Stimulated activated CD4-positive, alpha-beta T cell treated with anti-CD3 and anti-CD28 coated beads, TNF-alpha, amount 100 ng/mL, for 24 hours (primary cell): ENCODE data around the gene PRM3.

Experiments used
- DNase-seq, 3 experiments: peaks; one replicate each; pipeline ENCODE4 v3.0.0-alpha.2; 2020; ENCODE audit warnings: low read depth in 3 of 3

PRM3 gene

DNA sequence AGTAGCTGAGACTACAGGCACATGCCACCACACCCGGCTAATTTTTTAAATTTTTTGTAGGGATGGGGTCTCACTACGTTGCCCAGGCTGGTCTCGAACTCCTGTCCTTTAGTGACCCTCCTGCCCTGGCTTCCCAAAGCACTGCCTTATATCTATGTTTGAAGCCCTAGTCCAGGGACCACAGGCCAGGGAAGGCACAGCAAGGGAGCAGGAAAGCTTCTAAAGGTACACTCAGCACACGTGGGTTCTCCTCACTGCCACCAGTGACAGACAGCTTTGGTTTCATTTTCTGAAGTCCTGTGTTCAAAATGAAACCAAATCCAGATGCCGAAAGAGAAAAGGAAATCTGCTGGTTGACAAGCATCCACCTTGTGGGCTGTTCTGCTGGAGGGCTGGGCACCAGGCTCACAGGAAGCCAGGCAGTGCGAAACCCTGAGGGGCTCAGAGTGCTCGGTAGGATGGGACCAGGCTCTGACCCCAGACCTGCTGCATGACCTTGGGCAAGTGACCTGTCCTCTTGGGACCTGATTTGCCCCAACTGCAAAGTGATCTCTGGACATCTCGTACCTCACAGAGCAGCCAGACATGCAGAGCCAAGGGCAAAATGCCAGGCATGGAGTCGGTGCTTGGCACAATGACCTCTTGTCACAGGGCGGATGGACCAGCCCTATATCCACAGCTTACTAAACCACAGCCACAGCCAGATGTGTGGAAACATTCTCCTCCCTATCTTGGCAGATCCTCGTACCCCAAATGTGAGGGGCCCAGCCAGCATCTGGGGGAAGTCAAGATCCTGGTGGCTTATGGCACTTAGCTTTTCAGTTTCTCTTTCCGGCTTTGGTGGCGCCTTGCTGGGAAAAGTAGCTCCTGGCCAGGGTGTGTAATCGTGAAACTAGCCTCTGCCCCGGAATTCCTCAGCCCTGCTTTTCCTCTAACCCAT lies 14.6 kb downstream of the PRM3 start:
- DNase-seq, result peak in 1 of 3 experiments; percentile 35

GRCh38 chr16:11257131-11257938 lies 16.1 kb downstream of the PRM3 start:
- DNase-seq, result peak in 1 of 3 experiments; percentile 66

GRCh38 chr16:11256661-11257130 lies 16.7 kb downstream of the PRM3 start:
- peak in 1 of 3 experiments; percentile 69 for DNase-seq

GRCh38 chr16:11255737-11256660 lies 17.4 kb downstream of the PRM3 start, which contains the start of gene SOCS1:
TSS of gene SOCS1 (minus strand) at chr16:11256204. CDS start at chr16:11255478, 726 bp downstream.
- peak; percentile 76 to 88 (median 81) for DNase-seq

GRCh38 chr16:11254913-11255736 lies 18.3 kb downstream of the PRM3 start:
- peak in 1 of 3 experiments; percentile 52 for DNase-seq

GRCh38 chr16:11253995-11254912 lies 19.2 kb downstream of the PRM3 start:
- DNase-seq, result peak in 1 of 3 experiments; percentile 40

GRCh38 chr16:11253009-11253994 lies 20.1 kb downstream of the PRM3 start:
- DNase-seq, result peak in 1 of 3 experiments; percentile 50

DNA sequence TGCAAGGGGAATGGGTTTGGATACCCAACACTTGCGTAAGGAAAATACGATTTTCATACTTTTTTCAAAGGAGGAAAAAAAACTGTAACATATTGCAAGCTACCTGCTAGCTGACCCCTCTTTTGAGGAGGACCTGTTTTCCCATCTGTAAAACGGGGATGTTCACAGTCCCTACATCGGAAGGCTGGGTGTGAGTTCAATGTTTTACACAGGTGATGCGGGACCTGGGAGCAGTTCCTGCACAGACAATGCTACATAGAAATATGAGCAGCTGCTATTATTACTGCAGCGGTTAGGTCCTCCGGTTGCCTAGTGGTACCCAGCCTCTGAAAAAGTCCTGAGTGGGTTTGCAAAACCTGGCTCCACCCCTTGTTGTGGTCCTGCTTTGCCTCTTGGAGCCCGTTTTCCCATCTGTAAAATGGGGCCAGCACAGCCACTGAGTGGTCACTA lies 20.9 kb downstream of the PRM3 start:
- DNase-seq, result peak in 1 of 3 experiments; percentile 33

DNA sequence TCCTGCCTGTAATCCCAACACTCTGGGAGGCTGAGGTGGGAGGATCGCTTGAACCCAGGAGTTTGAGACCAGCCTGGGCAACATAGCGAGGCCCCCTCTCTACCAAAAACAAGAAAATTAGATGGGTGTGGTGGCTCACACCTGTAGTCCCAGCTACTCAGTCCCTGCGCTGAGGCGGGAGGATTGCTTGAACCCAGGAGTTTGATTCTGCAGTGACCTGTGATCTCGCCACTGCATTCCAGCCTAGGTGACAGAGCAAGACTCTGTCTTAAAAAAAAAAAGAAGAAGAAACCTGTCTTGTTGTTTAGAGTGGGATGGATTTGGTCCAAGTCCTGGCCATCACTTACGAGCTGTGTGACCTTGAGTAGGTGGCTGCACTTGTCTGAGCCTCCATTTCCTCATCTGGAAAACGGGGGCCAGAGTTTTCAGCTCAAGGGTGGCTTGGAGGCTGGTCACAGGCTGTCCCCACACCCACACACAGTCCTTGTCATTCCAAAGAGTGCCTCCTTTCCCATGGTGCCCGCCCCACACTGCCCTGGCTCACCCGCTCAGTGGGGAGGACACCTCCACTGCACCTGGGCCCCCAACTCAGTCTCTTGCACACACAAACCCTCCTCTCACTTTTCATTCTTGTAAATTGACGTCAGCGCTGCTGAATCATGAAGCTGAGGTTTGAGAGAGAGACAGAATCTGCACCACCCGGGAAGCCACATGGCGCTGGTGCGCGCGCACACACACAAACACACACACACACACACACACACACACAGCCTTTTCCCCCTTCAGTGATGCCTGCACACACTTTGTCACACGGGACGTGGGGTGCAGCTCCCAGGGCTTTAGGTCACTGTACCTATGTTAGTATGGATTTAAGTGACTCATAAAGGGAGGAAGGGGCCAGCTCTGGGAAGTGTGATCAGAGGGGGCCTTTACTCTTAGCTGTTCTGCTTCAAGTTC lies 21.6 kb downstream of the PRM3 start:
- peak; percentile 72 to 86 (median 73) for DNase-seq

DNA sequence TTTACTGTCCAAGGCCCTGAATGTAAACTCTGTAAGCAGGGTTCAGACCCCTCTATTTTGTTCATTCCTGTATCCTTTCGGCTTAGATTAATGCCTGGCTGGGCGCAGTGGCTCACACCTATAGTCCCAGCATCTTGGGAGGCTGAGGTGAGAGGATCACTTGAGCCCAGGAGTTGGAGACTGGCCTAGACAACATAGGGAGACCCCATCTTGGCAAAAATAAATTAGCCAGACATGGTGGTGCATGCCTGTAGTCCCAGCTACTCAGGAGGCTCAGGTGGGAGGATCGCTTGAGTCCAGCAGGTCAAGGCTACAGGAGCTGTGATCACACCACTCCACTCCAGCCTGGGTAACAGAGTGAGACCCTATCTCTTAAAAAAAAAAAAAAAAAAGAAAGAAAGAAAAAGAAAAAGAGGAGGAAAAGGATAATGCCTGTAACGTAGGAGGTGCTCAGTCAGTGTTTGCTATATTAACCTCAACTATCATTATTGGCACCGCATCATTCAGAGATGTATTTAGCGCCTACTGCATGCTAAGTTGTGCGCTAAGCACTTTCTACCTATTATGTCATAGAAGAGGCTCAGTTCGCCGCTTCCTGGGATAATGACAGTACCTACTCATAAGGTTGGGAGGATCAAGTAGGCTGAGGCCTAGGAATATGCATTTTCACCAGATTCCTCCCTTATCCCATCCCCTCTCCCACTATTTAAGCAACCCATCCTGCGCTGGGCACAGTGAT lies 22.5 kb downstream of the PRM3 start:
- DNase-seq, result no peak

DNA sequence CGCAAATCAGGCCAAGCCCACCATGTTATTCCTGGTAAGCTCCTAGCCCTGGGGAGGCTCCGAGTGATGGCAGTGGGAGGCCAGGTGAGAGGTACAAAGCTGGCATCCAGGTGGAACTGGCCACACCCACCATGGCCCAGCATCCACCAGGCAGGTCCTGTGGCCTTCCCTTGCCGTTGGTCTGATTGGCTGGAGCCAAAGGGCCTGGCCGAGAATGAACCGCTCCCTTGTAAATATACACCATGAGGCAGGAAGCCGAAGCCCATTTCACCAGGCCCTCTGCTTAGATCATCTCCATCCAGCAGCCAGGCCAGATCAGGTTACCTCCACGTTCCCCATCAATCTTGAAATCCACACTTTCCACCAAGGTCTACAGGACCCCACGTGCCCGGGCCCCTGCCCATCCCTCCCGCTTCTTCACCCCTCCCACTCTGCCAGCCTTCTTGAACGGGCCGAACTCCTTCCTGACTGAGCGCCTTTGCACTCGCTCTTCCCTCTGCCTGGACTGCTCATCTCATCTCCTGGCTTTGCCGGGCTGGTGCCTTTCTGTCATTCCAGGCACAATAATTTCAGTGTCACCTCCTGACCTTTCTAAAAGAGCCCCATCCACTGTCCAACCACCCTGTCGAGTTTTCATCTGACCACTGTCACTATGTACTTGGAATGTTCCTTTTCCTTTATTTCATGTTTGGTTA lies 23.2 kb downstream of the PRM3 start:
- DNase-seq, result peak in 1 of 3 experiments; percentile 51

- peak in 1 of 3 experiments; percentile 40 for DNase-seq
Observed at GRCh38 chr16:11249233-11250061, 24.0 kb downstream of the PRM3 start.

GRCh38 chr16:11248133-11248532 lies 25.3 kb downstream of the PRM3 start:
- no peak for DNase-seq

DNA sequence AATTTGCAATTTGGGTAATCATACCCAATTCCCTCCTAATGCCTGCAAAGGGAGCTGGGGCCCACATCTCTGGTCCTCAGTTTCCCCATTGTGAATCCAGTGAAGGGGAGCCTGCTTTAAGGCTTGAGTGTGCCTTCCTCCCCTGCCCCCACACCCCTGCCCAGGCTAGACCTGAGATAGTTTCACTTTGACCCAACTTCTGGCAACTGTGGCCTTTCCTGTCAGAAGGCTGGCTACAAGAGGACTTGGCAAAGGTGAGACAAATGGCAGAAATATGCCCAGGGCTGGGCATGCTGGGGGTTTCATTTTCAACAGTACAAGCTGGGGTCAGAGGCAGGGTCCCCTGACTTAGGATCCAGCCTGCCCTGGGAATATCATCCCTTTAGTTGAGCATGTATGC lies 27.4 kb downstream of the PRM3 start:
- no peak for DNase-seq
